H1 (cell line): ENCODE data around the gene TBC1D17. TPM values are rescaled to one million over a fixed set of nuclear protein-coding genes. Genes with fewer than 3 reads are reported as not detected.

Experiments
- CTCF ChIA-PET: fragments of 300-600 bp; sonication (Branson Sonifier 250); formaldehyde crosslinking; loops from one replicate; lab custom pipeline; 2021; ENCODE audit not compliant: partially characterized antibody; lab: Charles Lee
- POLR2A ChIA-PET: fragments of 300-600 bp; sonication (Branson Sonifier 250); formaldehyde crosslinking; loops from one replicate; lab custom pipeline; 2021; ENCODE audit warnings: inconsistent platforms; ENCODE audit not compliant: partially characterized antibody; lab: Charles Lee
- DNase-seq, 2 experiments: peaks; one replicate each; pipeline versions ENCODE4 v3.0.0 to v3.0.0-alpha.2; 2010 to 2022; ENCODE audit warnings: low spot score in 2 of 2, low read depth in 1 of 2, mixed read lengths in 1 of 2
- FAIRE-seq: peaks from 2 replicates; lab custom pipeline; 2011; peaks lifted over from hg19 to GRCh38; lab: Jason Lieb, UNC
- H2AFZ ChIP-seq: 2 replicates; pipeline ENCODE4 v1.8.1; 2012; ENCODE audit warnings: low read length, inconsistent platforms
- H2AK5ac ChIP-seq: 2 replicates; pipeline ENCODE4 v1.6.1; 2013; ENCODE audit warnings: low read depth, low read length
- H2BK120ac ChIP-seq: replicated peaks from 2 replicates; pipeline ENCODE3; 2013; ENCODE audit warnings: low read depth, low read length, inconsistent platforms
- H2BK12ac ChIP-seq: 2 replicates; pipeline ENCODE4 v1.6.1; 2013; ENCODE audit warnings: low read depth, low read length
- H2BK15ac ChIP-seq: 2 replicates; pipeline ENCODE4 v1.6.1; 2013; ENCODE audit warnings: low read length
- H2BK20ac ChIP-seq: 2 replicates; pipeline ENCODE4 v1.6.1; 2013; ENCODE audit warnings: low read length
- H2BK5ac ChIP-seq: 2 replicates; pipeline ENCODE4 v1.6.1; 2013; ENCODE audit warnings: low read depth, low read length
- H3K14ac ChIP-seq: 2 replicates; pipeline ENCODE4 v1.6.1; 2013; ENCODE audit warnings: inconsistent platforms; ENCODE audit not compliant: insufficient read length
- H3K18ac ChIP-seq: 2 replicates; pipeline ENCODE4 v1.6.1; 2013; ENCODE audit warnings: low read length; ENCODE audit errors: extremely low read depth
- H3K23ac ChIP-seq: 2 replicates; pipeline ENCODE4 v1.6.1; 2013; ENCODE audit warnings: inconsistent platforms; ENCODE audit not compliant: insufficient read length
- H3K23me2 ChIP-seq: 2 replicates; pipeline ENCODE4 v1.6.1; 2013; ENCODE audit warnings: low read depth, low read length
- H3K27ac ChIP-seq: 2 replicates; pipeline ENCODE4 v1.6.1; 2011; ENCODE audit warnings: low read depth, low read length, inconsistent platforms
- H3K27me3 ChIP-seq, 4 experiments: replicated peaks in 1 of 4; 1 replicate in 1 of 4; 2 replicates in 3 of 4; pipeline versions ENCODE4 v1.6.1 to v1.8.1; 2011 to 2013; ENCODE audit warnings: low read length in 3 of 4, mild to moderate bottlenecking in 3 of 4, inconsistent platforms in 2 of 4, mixed read lengths in 2 of 4, moderate library complexity in 1 of 4; ENCODE audit not compliant: control insufficient read depth in 3 of 4, insufficient read depth in 3 of 4; ENCODE audit errors: extremely low read depth in 1 of 4
- H3K36me3 ChIP-seq, 4 experiments: 2 replicates each; pipeline versions ENCODE4 v1.6.1 to v1.8.1; 2011 to 2013; ENCODE audit warnings: mild to moderate bottlenecking in 4 of 4, low read length in 3 of 4, moderate library complexity in 2 of 4, control low read depth in 1 of 4, inconsistent platforms in 1 of 4; ENCODE audit not compliant: insufficient read depth in 4 of 4, control insufficient read depth in 2 of 4
- H3K4ac ChIP-seq: replicated peaks from 2 replicates; pipeline ENCODE3; 2013; ENCODE audit warnings: low read length, low read depth, mixed read lengths, inconsistent platforms; ENCODE audit not compliant: insufficient read length
- H3K4me1 ChIP-seq, 4 experiments: replicated peaks in 1 of 4; 1 replicate in 1 of 4; 2 replicates in 3 of 4; pipeline versions ENCODE4 v1.6.1 to v1.8.1; 2011 to 2013; ENCODE audit warnings: low read length in 3 of 4, inconsistent platforms in 2 of 4, mixed read lengths in 1 of 4; ENCODE audit not compliant: insufficient read depth in 4 of 4, control insufficient read depth in 3 of 4
- H3K4me2 ChIP-seq, 2 experiments: 2 replicates each; pipeline versions ENCODE4 v1.6.1 to v1.8.1; 2011 to 2013; ENCODE audit warnings: low read depth in 2 of 2, low read length in 2 of 2, control low read depth in 1 of 2, inconsistent platforms in 1 of 2, mild to moderate bottlenecking in 1 of 2; ENCODE audit not compliant: insufficient read depth in 1 of 2
- H3K4me3 ChIP-seq, 4 experiments: fragments of 200-600, 300-600 bp in 1 of 4; sonication (generic), shearing (Covaris generic), sonication (Bioruptor Twin) in 1 of 4; 2 replicates each; pipeline versions ENCODE4 v1.5.1 to v1.8.1; 2011 to 2016; ENCODE audit warnings: low read length in 4 of 4, low read depth in 3 of 4, control low read depth in 2 of 4, inconsistent platforms in 2 of 4, mild to moderate bottlenecking in 2 of 4, mixed read lengths in 1 of 4, moderate library complexity in 1 of 4; ENCODE audit not compliant: insufficient read depth in 2 of 4; ENCODE audit errors: extremely low read depth in 1 of 4
- H3K56ac ChIP-seq: replicated peaks from 2 replicates; pipeline ENCODE3; 2013; ENCODE audit warnings: low read depth, mild to moderate bottlenecking, mixed read lengths, low read length, inconsistent platforms; ENCODE audit not compliant: insufficient read length
- H3K79me1 ChIP-seq: 2 replicates; pipeline ENCODE4 v1.6.1; 2013; ENCODE audit warnings: low read depth, low read length, control low read depth
- H3K79me2 ChIP-seq, 2 experiments: 2 replicates each; pipeline versions ENCODE4 v1.6.1 to v1.8.1; 2012 to 2013; ENCODE audit warnings: low read length in 2 of 2, mild to moderate bottlenecking in 2 of 2, inconsistent platforms in 1 of 2; ENCODE audit not compliant: insufficient read depth in 2 of 2, control insufficient read depth in 1 of 2
- H3K9ac ChIP-seq, 4 experiments: replicated peaks in 1 of 4; 1 replicate in 1 of 4; 2 replicates in 3 of 4; pipeline versions ENCODE4 v1.6.1 to v1.8.1; 2011 to 2013; ENCODE audit warnings: low read depth in 3 of 4, low read length in 3 of 4, control low read depth in 2 of 4, mild to moderate bottlenecking in 2 of 4, moderate library complexity in 2 of 4, inconsistent platforms in 1 of 4; ENCODE audit errors: extremely low read depth in 1 of 4
- H3K9me3 ChIP-seq, 2 experiments: 2 replicates each; pipeline versions ENCODE4 v1.6.1 to v1.8.1; 2012 to 2013; ENCODE audit warnings: mild to moderate bottlenecking in 2 of 2, moderate library complexity in 2 of 2, control low read depth in 1 of 2, inconsistent platforms in 1 of 2, low read depth in 1 of 2, low read length in 1 of 2, mixed read lengths in 1 of 2; ENCODE audit not compliant: insufficient read depth in 2 of 2
- H4K20me1 ChIP-seq, 2 experiments: replicated peaks in 1 of 2; 2 replicates each; pipeline versions ENCODE3 to v1.8.1; 2011 to 2013; ENCODE audit warnings: inconsistent platforms in 2 of 2, low read length in 2 of 2, mild to moderate bottlenecking in 1 of 2; ENCODE audit not compliant: insufficient read depth in 2 of 2, control insufficient read depth in 1 of 2
- H4K5ac ChIP-seq: 2 replicates; pipeline ENCODE4 v1.6.1; 2013; ENCODE audit warnings: low read length, low read depth, mixed read lengths, inconsistent platforms; ENCODE audit not compliant: insufficient read length
- H4K8ac ChIP-seq: 2 replicates; pipeline ENCODE4 v1.8.0; 2013; ENCODE audit warnings: mild to moderate bottlenecking, moderate library complexity, low read length, inconsistent platforms; ENCODE audit not compliant: insufficient read depth; ENCODE audit errors: extremely low read depth
- H4K91ac ChIP-seq: replicated peaks from 2 replicates; pipeline ENCODE3; 2013; ENCODE audit warnings: low read length, mixed read lengths, inconsistent platforms; ENCODE audit not compliant: insufficient read length
- BACH1 ChIP-seq: IDR thresholded peaks from 2 replicates; pipeline ENCODE4 v1.6.1; 2012; ENCODE audit warnings: low read length, improper control_type of control experiment
- CBX5 ChIP-seq: fragments of 300-800, 300-1000 bp; sonication (generic); IDR thresholded peaks from 2 replicates; pipeline ENCODE4 v1.7.1; 2016; ENCODE audit warnings: antibody characterized with exemption, low read length, low read depth
- CTBP2 ChIP-seq: IDR thresholded peaks from 2 replicates; pipeline ENCODE4 v1.7.0; 2011; ENCODE audit warnings: borderline replicate concordance, mild to moderate bottlenecking, moderate library complexity, mixed read lengths, low read length; ENCODE audit not compliant: insufficient read depth, insufficient read length
- GTF2F1 ChIP-seq: IDR thresholded peaks from 2 replicates; pipeline ENCODE4 v1.6.1; 2012; ENCODE audit warnings: low read depth, low read length, improper control_type of control experiment, borderline replicate concordance
- JUN ChIP-seq: IDR thresholded peaks from 2 replicates; pipeline ENCODE4 v1.6.1; 2011; ENCODE audit warnings: low read depth, mild to moderate bottlenecking, improper control_type of control experiment, low read length
- JUND ChIP-seq: IDR thresholded peaks from 2 replicates; pipeline ENCODE4 v1.6.1; 2011; ENCODE audit warnings: mild to moderate bottlenecking, improper control_type of control experiment, low read length
- NANOG ChIP-seq: IDR thresholded peaks from 2 replicates; pipeline ENCODE4 v1.6.1; 2011; ENCODE audit warnings: low read length, low read depth, mild to moderate bottlenecking, inconsistent platforms; ENCODE audit not compliant: insufficient read depth, poor library complexity, severe bottlenecking
- RNF2 ChIP-seq: fragments of 200-900, 300-1000 bp; sonication (generic); IDR thresholded peaks from 2 replicates; pipeline ENCODE4 v1.7.1; 2016; ENCODE audit warnings: borderline replicate concordance, low read depth, mild to moderate bottlenecking, antibody characterized with exemption, low read length; ENCODE audit not compliant: poor library complexity, severe bottlenecking; ENCODE audit errors: missing control alignments
- SP2 ChIP-seq: IDR thresholded peaks from 2 replicates; pipeline ENCODE4 v1.6.1; 2012; ENCODE audit warnings: mild to moderate bottlenecking, low read length, inconsistent platforms
- TAF1 ChIP-seq: IDR thresholded peaks from 2 replicates; pipeline ENCODE4 v1.6.1; 2011; ENCODE audit warnings: mild to moderate bottlenecking, low read depth, low read length
- TBP ChIP-seq: IDR thresholded peaks from 2 replicates; pipeline ENCODE4 v1.6.1; 2011; ENCODE audit warnings: low read depth, low read length, improper control_type of control experiment
- WGBS, 2 experiments: shearing (Covaris generic) in 1 of 2; methylation state at CpG; one replicate each; pipeline versions ENCODE4 v1.1.6 to v1.1.7; 2013 to 2015; ENCODE audit warnings: low lambda C conversion rate in 2 of 2, mixed read lengths in 2 of 2, inconsistent platforms in 1 of 2, low coverage in 1 of 2, missing lambda C conversion rate in 1 of 2; ENCODE audit not compliant: insufficient replicate concordance in 2 of 2, insufficient coverage in 1 of 2, insufficient read length in 1 of 2; ENCODE audit errors: extremely low coverage in 1 of 2, missing lambda C conversion rate in 1 of 2; 5-methylcytosine and 5-hydroxymethylcytosine counted together
- polyA plus RNA-seq, 7 experiments: library from polyadenylated mRNA; depleted of rRNA in 3 of 7; stranded (reverse) in 5 of 7; unstranded in 2 of 7; fragments of >200 nt in 5 of 7; fragments of 200-250 nt in 2 of 7; gene quantifications; 1 replicate in 5 of 7; 2 replicates in 1 of 7; 4 replicates in 1 of 7; pipeline versions ENCODE4 v1.2.1 to v1.2.3, GENCODE V29; 2011 to 2013; ENCODE audit warnings: missing spikeins in 2 of 7, mixed read lengths in 2 of 7
- total RNA-seq: library from RNA; stranded (reverse); fragmentation: NEBNext Ultra II Directional; extraction: Animal tissue kit (Norgen Biotek cat#: 25700); gene quantifications from 2 replicates; pipeline ENCODE4 v1.2.1, GENCODE V29; 2021
- TF ChIP-seq, protein P1 (sequence below): IDR thresholded peaks from 2 replicates; pipeline ENCODE4 v1.6.1; 2011; ENCODE audit warnings: low read length, improper control_type of control experiment

Gene TBC1D17
- total and polyA plus RNA-seq, 2 of the 8 experiments (the other 6 are each of a cell fraction or from before 2014, with no cell fraction given), result 30.3 to 44.9 TPM

DNA sequence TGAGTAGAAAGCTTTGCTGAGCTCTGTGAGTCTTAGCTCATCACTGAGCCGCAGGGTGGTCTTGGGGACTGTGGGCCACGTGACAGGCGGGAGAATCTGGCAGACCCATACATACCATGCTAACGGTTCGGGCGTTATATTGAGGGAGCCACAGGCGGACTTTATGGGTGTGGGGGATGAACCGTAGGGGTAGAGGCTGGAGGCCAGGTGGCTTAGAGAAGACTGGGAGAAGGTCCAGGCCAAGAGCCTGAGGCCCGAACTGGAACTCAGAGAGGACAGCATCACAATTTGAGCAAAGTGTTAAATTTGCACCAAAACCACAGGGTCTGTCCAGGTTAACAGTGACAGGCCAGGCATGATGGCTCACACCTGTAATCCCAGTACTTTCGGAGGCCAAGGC lies 36.2 kb downstream of the TBC1D17 start:
- POLR2A ChIA-PET, result interaction anchor here (0.7 to 19.2 kb wide), 7 partner anchors 10 to 361 kb away, joined by 3 to 373 read pairs (median 3); partner anchors contain the start of genes AKT1S1, ATF5, NUP62 and TBC1D17
- no peak overlapping the region for H3K9ac ChIP-seq
- H2BK120ac ChIP-seq, result no peak overlapping the region
- peaks cover 16% of the 10 kb centered on the region for H3K79me1 ChIP-seq
- no peak overlapping the region for H3K27ac ChIP-seq
- H3K23me2 ChIP-seq, result no peaks in the 10 kb centered on the region
- H3K9me3 ChIP-seq, result no peaks in the 10 kb centered on the region
- H3K56ac ChIP-seq, result no peak overlapping the region
- no peak for FAIRE-seq
- no peak overlapping the region for H2BK12ac ChIP-seq
- H2BK15ac ChIP-seq, result no peak overlapping the region
- peaks cover 0 to 68% of the 10 kb centered on the region in 2 experiments; a peak in 2 of 4 replicates for H3K79me2 ChIP-seq
- no peak overlapping the region for H3K4ac ChIP-seq
- H4K8ac ChIP-seq, result no peak overlapping the region
- no peak overlapping the region for H3K14ac ChIP-seq
- peaks cover 20 to 44% (median 36%) of the 10 kb centered on the region in 4 experiments; a peak in 7 of 8 replicates for H3K36me3 ChIP-seq
- no peak overlapping the region for H3K18ac ChIP-seq
- H2BK5ac ChIP-seq, result no peak overlapping the region
- H4K20me1 ChIP-seq, result peaks cover 44 to 51% of the 10 kb centered on the region in 2 experiments
- no peak overlapping the region for H4K5ac ChIP-seq
- H3K4me1 ChIP-seq, result no peaks in the 10 kb centered on the region
- CTCF ChIA-PET, result interaction anchor here (0.7 to 3.0 kb wide), 14 partner anchors 9 to 222 kb away, joined by 3 to 18 read pairs (median 4); partner anchors contain the start of gene ATF5
- H4K91ac ChIP-seq, result no peak overlapping the region
- no peaks in the 10 kb centered on the region; a peak in 1 of 7 replicates for H3K27me3 ChIP-seq
- no peak overlapping the region for H3K4me2 ChIP-seq
- 95% methylated on average over 10 of the region's 10 CpGs; no CpG with 5 or more reads in 1 of the 2 experiments for WGBS, 2 experiments
- DNase-seq, result no peak
- H2AK5ac ChIP-seq, result no peak overlapping the region
- no peak overlapping the region for H3K23ac ChIP-seq
- H2AFZ ChIP-seq, result no peak overlapping the region
- no peak overlapping the region for H3K4me3 ChIP-seq
- no peak overlapping the region for H2BK20ac ChIP-seq
- TF ChIP-seq NANOG, result no peak
- TF ChIP-seq TBP, result no peak
- no peak for TF ChIP-seq CBX5
- TF ChIP-seq, protein P1, sequence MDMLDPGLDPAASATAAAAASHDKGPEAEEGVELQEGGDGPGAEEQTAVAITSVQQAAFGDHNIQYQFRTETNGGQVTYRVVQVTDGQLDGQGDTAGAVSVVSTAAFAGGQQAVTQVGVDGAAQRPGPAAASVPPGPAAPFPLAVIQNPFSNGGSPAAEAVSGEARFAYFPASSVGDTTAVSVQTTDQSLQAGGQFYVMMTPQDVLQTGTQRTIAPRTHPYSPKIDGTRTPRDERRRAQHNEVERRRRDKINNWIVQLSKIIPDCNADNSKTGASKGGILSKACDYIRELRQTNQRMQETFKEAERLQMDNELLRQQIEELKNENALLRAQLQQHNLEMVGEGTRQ, result no peak
- TF ChIP-seq SP2, result no peak
- TF ChIP-seq BACH1, result no peak
- no peak for TF ChIP-seq TAF1
- TF ChIP-seq GTF2F1, result no peak
- TF ChIP-seq JUND, result no peak
- no peak for TF ChIP-seq CTBP2
- no peak for TF ChIP-seq RNF2
- TF ChIP-seq JUN, result no peak
